Heart right ventricle (tissue), 16 donors: ENCODE results near the gene USP4. TPM values are rescaled to one million over a fixed set of nuclear protein-coding genes. Genes with fewer than 3 reads are reported as not detected.
"Not testable (repeated sequence)": the region's sequence is repeated elsewhere in the genome, so short reads cannot be mapped to it uniquely, and the experiment has no call there.

ENCODE experiments used
- ATAC-seq, 8 donors: fragments of 200-7000 bp; cut with Tn5 transposase; one replicate each; pipeline ENCODE4 v1.9.1; 2020; ENCODE audit warnings: mild to moderate bottlenecking in 8 of 8, moderate library complexity in 8 of 8, moderate number of reproducible peaks in 1 of 8
- DNase-seq, 2 donors: peaks; one replicate each; pipeline ENCODE4 v3.0.0-alpha.2; 2020
- H3K27ac ChIP-seq, 10 donors: fragments of 200-600 bp; sonication (generic) in 2 of 10; one replicate each; pipeline versions ENCODE4 v1.5.0 to v1.8.0; 2020 to 2022; ENCODE audit warnings: mild to moderate bottlenecking in 3 of 10
- H3K27me3 ChIP-seq, 7 donors: fragments of 200-600 bp; one replicate each; pipeline ENCODE4 v1.8.0; 2021 to 2022; ENCODE audit warnings: mild to moderate bottlenecking in 2 of 7
- H3K36me3 ChIP-seq, 9 donors: fragments of 200-600 bp; sonication (generic) in 1 of 9; one replicate each; pipeline versions ENCODE4 v1.5.0 to v1.8.0; 2020 to 2022; ENCODE audit warnings: mild to moderate bottlenecking in 2 of 9
- H3K4me1 ChIP-seq, 9 donors: fragments of 200-600 bp; sonication (generic) in 1 of 9; one replicate each; pipeline versions ENCODE4 v1.5.0 to v1.8.0; 2020 to 2022; ENCODE audit warnings: mild to moderate bottlenecking in 4 of 9
- H3K4me3 ChIP-seq, 10 donors: fragments of 200-600 bp; sonication (generic) in 2 of 10; one replicate each; pipeline versions ENCODE4 v1.5.0 to v1.8.0; 2020 to 2022; ENCODE audit warnings: mild to moderate bottlenecking in 7 of 10, moderate library complexity in 2 of 10
- H3K9me3 ChIP-seq, 11 donors: fragments of 200-600 bp in 10 of 11; sonication (generic) in 2 of 11; one replicate each; pipeline versions ENCODE4 v1.5.0 to v1.8.0; 2013 to 2022; ENCODE audit warnings: mild to moderate bottlenecking in 2 of 11, control low read depth in 1 of 11, moderate library complexity in 1 of 11
- WGBS, 2 donors: extraction: QIAGEN DNeasy Blood & Tissue Kit; methylation state at CpG; one replicate each; pipeline ENCODE4 v1.1.7; 2013; ENCODE audit warnings: inconsistent platforms in 1 of 2; 5-methylcytosine and 5-hydroxymethylcytosine counted together
- intact Hi-C, 10 donors: fragments of 100-400 bp; cut with DNase I; formaldehyde crosslinking; loops; one replicate each; pipeline versions ENCODE4 v1.11.1 to v1.14.2; 2022
- polyA plus RNA-seq, 2 donors: library from polyadenylated mRNA; stranded (reverse); fragments of 200-250 nt; gene quantifications; one replicate each; pipeline ENCODE4 v1.2.3, GENCODE V29; 2013
- total RNA-seq, 10 donors: library from RNA; stranded (reverse); fragmentation: NEBNext Ultra II Directional in 3 of 10; extraction: Animal tissue kit (Norgen Biotek cat#: 25700) in 3 of 10; gene quantifications; one replicate each; pipeline versions ENCODE4 v1.2.1 to v1.2.4, GENCODE V29; 2021 to 2023
- TF ChIP-seq, protein P1 (sequence below), 9 donors: fragments of 200-600 bp; sonication (generic) in 2 of 9; IDR thresholded peaks; one replicate each; pipeline versions ENCODE4 v1.5.0 to v1.8.0; 2021 to 2022; ENCODE audit warnings: antibody characterized with exemption in 9 of 9, mild to moderate bottlenecking in 5 of 9, moderate library complexity in 1 of 9
- donor health status: Arrhythmogenic right ventricular cardiomyopathy.
- donor health status: ischemic (EF 13 %, LVEDD 7.1; RV severe dilation, severe dysfunction).
- donor health status: healthy with polysubstance abuse.
- donor health status: DM: no; HTN: yes; CAD: no.
- donor health status: DM: no; HTN: no; CAD: no.
- donor health status: ischemic (EF 25% LVEDD 6.9; RV normal size, moderate dysfunction).
- donor health status: ischemic (EF 25% LVEDD 5.7; RV mildly dilated, moderate dysfunction).
- donor health status: healthy.
- donor health status: DM: yes; HTN: yes; CAD: no.
- donor health status: Ischemic cardiomyopathy.
- donor health status: ischemic (EF 35%, LVEDD 5.7; RV mildly dilated, moderate dysfunction).
- donor health status: nonischemic (EF 11% LVEDD 7.7; RV severe dilation, severe dysfunction).
- donor health status: DM: yes; HTN: yes; CAD: no.
- donor health status: PGD.
- donor health status: ischemic (EF 29% LVEDD 5.4; RV normal size, mild dysfunction).
- donor health status: nonischemic (EF 23%, LVEDD 6.1; RV moderate dilation, normal function).

The USP4 gene
- total and polyA plus RNA-seq, 12 donors = 19.9 to 52.4 (median 43.5) TPM

DNA sequence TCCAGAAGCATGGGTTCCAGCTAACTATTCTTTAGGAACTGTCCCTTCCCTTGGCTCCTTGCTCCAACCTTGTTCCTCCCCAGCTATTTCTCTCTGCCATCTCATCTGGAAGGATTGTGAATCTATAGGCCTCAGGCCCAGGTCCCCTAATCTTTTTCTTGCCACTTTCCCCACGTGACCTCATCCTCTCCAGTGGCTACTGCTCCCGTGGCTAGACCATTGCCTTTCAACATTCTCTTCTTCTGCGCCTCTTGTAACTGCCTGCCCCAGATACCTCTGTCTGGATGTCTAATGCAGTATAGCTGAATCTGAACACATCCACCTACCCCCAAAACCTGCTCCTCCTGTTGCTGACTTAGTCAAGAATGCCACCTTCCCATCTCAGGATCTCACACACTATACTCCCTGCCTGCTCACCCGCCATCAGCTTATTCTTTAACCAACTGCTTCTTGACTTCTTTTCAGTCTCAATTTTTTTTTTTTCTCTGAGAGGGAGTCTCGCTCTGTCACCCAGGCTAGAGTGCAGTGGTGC lies 13.1 kb upstream of the USP4 start:
- no peaks in the 10 kb centered on the region for H3K9me3 ChIP-seq
- no peaks in the 10 kb centered on the region for H3K27me3 ChIP-seq
- peaks cover 0 to 77% (median 23%) of the 10 kb centered on the region in 9 donors for H3K4me1 ChIP-seq
- peak overlapping the region in 2 of 10 donors; percentile 37 to 89 for H3K27ac ChIP-seq
- H3K36me3 ChIP-seq = peaks cover 0 to 28% (median 3%) of the 10 kb centered on the region in 9 donors
- H3K4me3 ChIP-seq = no peak overlapping the region
- TF ChIP-seq, protein P1, sequence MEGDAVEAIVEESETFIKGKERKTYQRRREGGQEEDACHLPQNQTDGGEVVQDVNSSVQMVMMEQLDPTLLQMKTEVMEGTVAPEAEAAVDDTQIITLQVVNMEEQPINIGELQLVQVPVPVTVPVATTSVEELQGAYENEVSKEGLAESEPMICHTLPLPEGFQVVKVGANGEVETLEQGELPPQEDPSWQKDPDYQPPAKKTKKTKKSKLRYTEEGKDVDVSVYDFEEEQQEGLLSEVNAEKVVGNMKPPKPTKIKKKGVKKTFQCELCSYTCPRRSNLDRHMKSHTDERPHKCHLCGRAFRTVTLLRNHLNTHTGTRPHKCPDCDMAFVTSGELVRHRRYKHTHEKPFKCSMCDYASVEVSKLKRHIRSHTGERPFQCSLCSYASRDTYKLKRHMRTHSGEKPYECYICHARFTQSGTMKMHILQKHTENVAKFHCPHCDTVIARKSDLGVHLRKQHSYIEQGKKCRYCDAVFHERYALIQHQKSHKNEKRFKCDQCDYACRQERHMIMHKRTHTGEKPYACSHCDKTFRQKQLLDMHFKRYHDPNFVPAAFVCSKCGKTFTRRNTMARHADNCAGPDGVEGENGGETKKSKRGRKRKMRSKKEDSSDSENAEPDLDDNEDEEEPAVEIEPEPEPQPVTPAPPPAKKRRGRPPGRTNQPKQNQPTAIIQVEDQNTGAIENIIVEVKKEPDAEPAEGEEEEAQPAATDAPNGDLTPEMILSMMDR (IDR thresholded peaks at IDR 0.05) = no peak
- WGBS, 2 donors = 81 to 88% methylated on average over 5 of the region's 5 CpGs
- intact Hi-C loops = no loop called here
- no peak for DNase-seq
- no peak for ATAC-seq

DNA sequence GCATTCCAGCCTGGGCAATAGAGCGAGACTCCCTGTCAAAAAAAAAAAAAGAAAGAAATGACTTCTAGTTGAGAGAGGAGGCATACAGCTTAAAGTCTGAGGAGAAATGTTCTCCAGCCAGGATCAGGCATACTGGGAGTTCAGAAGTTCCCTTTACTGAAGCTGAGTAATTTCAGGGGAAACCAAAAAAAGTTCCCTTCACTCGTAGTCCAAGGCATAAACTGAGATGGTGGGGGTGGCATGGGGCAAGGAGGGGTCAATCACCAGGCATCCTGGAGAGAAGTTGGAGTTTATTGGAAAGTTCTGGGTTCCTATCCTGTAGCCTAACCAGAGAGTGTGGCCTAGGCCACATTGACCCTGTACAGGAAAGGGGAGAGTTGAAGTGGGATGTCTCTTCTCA lies 12.4 kb upstream of the USP4 start:
- Histone ChIP-seq H3K9me3 (no peaks in the 10 kb centered on the region), H3K4me3 (no peak overlapping the region), H3K4me1 (peaks cover 0 to 84% (median 18%) of the 10 kb centered on the region in 9 donors), H3K27ac (peak overlapping the region in 4 of 10 donors; percentile 32 to 89 (median 42)), H3K36me3 (peaks cover 0 to 27% (median 3%) of the 10 kb centered on the region in 9 donors), H3K27me3 (no peaks in the 10 kb centered on the region)
- DNase-seq (no peak), ATAC-seq (no peak)
- TF ChIP-seq, protein P1 (IDR thresholded peaks at IDR 0.05) = no peak
- intact Hi-C loops = no loop called here
- 87 to 90% methylated on average over 2 of the region's 2 CpGs for WGBS, 2 donors

GRCh38 chr3:49351521-49352011 lies 11.7 kb upstream of the USP4 start:
- ATAC-seq (peak in 3 of 8 donors; percentile 14 to 21 (median 18)), DNase-seq (no peak)
- Histone ChIP-seq H3K36me3 (peaks cover 0 to 22% (median 3%) of the 10 kb centered on the region in 9 donors), H3K4me3 (no peak overlapping the region), H3K27me3 (no peaks in the 10 kb centered on the region), H3K27ac (peak overlapping the region in 5 of 10 donors; percentile 19 to 89 (median 37)), H3K4me1 (peaks cover 0 to 86% (median 12%) of the 10 kb centered on the region in 9 donors), H3K9me3 (no peaks in the 10 kb centered on the region)
- intact Hi-C loops = no loop called here
- TF ChIP-seq, protein P1 (IDR thresholded peaks at IDR 0.05) = no peak
- 67 to 75% methylated on average over 1 of the region's 1 CpG for WGBS, 2 donors

DNA sequence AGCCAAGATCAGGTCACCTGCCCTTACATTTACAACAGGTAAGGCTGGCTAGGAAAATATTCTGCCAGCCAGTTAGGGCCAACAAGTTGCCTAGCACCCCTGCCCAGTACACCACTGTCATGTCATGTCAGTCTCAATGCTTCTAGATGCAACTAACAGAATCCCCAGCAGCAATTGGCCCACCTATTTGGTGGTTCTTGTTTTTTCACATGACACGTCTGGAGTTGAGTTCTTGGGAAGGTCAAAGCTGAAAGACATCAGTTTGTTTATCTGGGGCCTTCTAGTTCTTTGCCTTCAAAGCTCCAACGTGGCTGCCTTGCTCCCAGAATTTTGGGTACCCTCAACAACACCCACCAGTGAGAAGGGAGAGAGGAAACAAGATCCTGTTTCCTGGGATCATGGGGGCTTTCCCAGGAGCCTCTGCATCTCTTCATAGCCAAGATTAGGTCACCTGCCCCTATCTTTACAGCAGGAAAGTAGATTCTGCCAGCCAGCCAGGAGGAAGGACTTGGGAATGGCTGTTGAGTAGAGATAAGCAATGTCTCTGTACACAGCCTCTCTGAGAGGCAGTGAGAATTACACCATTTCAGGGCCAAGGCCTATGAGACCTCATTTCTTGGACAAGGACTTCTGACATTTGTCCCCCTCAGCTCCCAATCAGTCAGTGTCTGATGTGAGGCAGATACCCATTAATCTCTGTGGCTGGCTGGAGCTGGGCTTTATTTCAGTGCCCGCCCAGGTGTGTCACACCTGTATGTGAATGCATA lies 9.7 kb upstream of the USP4 start:
- intact Hi-C loops = loop anchor here in 1 of 10 donors (10.0 kb wide), 1 partner anchor 95 kb away; no protein-coding TSS in a partner anchor
- DNase-seq (no peak), ATAC-seq (no peak)
- peaks cover 0 to 1% (median 0%) of the 10 kb centered on the region in 9 donors for H3K36me3 ChIP-seq
- no peaks in the 10 kb centered on the region for H3K27me3 ChIP-seq
- peaks cover 0 to 84% (median 12%) of the 10 kb centered on the region in 9 donors for H3K4me1 ChIP-seq
- 59 to 67% methylated on average over 3 of the region's 3 CpGs for WGBS, 2 donors
- H3K9me3 ChIP-seq = no peaks in the 10 kb centered on the region
- TF ChIP-seq, protein P1 (IDR thresholded peaks at IDR 0.05) = no peak
- H3K27ac ChIP-seq = peak overlapping the region in 1 of 10 donors; percentile 38
- H3K4me3 ChIP-seq = no peak overlapping the region

DNA sequence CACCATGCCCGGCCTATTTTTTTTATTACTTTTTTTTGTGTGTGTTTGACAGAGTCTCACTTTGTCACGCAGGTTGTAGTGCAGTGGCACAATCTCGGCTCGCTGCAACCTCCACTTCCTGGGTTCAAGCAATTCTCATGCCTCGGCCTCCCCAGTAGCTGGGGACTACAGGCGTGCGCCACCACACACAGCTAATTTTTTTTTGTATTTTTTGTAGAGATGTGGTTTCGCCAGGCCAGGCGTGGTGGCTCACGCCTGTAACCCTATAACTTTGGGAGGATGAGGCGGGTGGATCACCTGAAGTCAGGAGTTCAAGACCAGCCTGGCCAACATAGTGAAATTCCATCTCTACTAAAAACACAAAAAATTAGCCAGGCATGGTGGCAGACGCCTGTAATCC lies 8.5 kb upstream of the USP4 start:
- not testable (repeated sequence) for H3K9me3 ChIP-seq, H3K4me3 ChIP-seq, ATAC-seq, H3K36me3 ChIP-seq, DNase-seq, H3K27me3 ChIP-seq
- intact Hi-C loops = loop anchor here in 1 of 10 donors (10.0 kb wide), 1 partner anchor 96 kb away; no protein-coding TSS in a partner anchor
- WGBS, 2 donors = 94 to 97% methylated on average over 12 of the region's 12 CpGs
- peak overlapping the region in 1 of 10 donors; percentile 94 for H3K27ac ChIP-seq
- H3K4me1 ChIP-seq = peaks cover 0 to 91% (median 16%) of the 10 kb centered on the region in 9 donors
